Endothelial cell of hepatic sinusoid (primary cell): ENCODE data around the gene FGD3.

Experiments
- in situ Hi-C: cut with HindIII; loops from 2 replicates; pipeline ENCODE4 v1.10.0; 2017; ENCODE audit warnings: low sequenced_read_pairs

The FGD3 gene

GRCh38 chr9:93049491-93049890, 102.2 kb downstream of the FGD3 start:
- in situ Hi-C loops = no loop called here

- in situ Hi-C loops = no loop called here
Measured at GRCh38 chr9:93050231-93050630, 102.9 kb downstream of the FGD3 start.

GRCh38 chr9:93051680-93052089, 104.4 kb downstream of the FGD3 start:
- in situ Hi-C loops = no loop called here

GRCh38 chr9:93052791-93053540, 105.6 kb downstream of the FGD3 start:
- in situ Hi-C loops = no loop called here

- in situ Hi-C loops = no loop called here
Measured at GRCh38 chr9:93053781-93054331, 106.5 kb downstream of the FGD3 start.

GRCh38 chr9:93054758-93055704, 107.7 kb downstream of the FGD3 start:
- in situ Hi-C loops = no loop called here

GRCh38 chr9:93057042-93057702, 109.8 kb downstream of the FGD3 start:
- in situ Hi-C loops = no loop called here

- in situ Hi-C loops = no loop called here
Measured at GRCh38 chr9:93057703-93058354, 110.5 kb downstream of the FGD3 start.

GRCh38 chr9:93058355-93059010, 111.2 kb downstream of the FGD3 start, which contains the start of gene SUSD3:
SUSD3 (plus strand) TSS chr9:93058701; CDS start chr9:93058743, 42 bp downstream.
- in situ Hi-C loops = no loop called here

- in situ Hi-C loops = no loop called here
Measured at GRCh38 chr9:93059011-93059714, 111.8 kb downstream of the FGD3 start.

- in situ Hi-C loops = no loop called here
Measured at GRCh38 chr9:93059715-93060578, 112.6 kb downstream of the FGD3 start.

- in situ Hi-C loops = no loop called here
Measured at GRCh38 chr9:93060746-93061259, 113.5 kb downstream of the FGD3 start.

GRCh38 chr9:93061260-93061751, 114.0 kb downstream of the FGD3 start:
- in situ Hi-C loops = no loop called here

- in situ Hi-C loops = no loop called here
Measured at GRCh38 chr9:93061791-93062763, 114.8 kb downstream of the FGD3 start.

- in situ Hi-C loops = no loop called here
Measured at GRCh38 chr9:93064392-93065134, 117.2 kb downstream of the FGD3 start.

GRCh38 chr9:93065135-93065720, 117.9 kb downstream of the FGD3 start:
- in situ Hi-C loops = no loop called here
